Cerebellar cortex (tissue), 1 donor: Measurements from ENCODE around the gene GNAI1.

Experiments used
- DNase-seq: peaks from one replicate; pipeline ENCODE4 v3.0.0-alpha.2; 2015; ENCODE audit warnings: low spot score

GNAI1 gene

DNA sequence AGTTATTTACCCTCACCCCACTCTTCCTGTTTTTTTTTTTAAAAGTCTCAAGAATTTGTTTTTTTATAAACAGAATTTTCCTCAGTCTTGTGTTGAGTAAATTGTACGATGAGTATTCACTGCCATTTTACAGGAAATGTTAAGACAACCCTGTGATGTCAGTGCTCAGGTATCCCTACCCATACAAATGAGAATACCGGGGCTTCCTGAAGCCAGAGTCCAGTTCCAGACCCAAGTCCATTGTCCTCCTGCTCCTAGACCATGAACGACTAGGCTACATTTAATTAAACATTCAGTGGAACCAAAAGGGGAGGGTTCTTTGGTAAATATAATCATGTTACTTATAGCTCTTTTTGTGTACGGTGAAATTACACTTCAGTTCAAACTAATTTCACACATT, 79.2 kb downstream of the GNAI1 start:
- no peak for DNase-seq

DNA sequence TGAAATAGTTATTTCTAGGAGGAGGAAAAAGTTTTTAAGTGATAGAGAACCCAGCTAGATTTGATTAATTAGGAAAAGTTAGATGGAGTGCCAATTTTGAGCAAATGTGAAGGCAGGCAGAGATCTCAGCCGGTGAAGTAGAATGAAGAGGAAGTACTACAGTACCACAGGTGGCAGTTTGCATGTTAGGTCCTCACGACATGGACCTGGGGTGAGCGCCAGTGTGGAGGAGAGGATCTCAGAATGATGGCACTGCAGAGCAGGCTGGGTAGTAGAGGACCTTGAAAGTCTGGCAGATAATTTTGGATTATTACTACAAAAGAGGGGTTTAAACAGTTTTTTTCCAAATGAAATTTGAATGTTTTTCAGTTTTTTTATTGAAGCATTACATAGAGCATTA, 81.1 kb downstream of the GNAI1 start:
- DNase-seq, result no peak

DNA sequence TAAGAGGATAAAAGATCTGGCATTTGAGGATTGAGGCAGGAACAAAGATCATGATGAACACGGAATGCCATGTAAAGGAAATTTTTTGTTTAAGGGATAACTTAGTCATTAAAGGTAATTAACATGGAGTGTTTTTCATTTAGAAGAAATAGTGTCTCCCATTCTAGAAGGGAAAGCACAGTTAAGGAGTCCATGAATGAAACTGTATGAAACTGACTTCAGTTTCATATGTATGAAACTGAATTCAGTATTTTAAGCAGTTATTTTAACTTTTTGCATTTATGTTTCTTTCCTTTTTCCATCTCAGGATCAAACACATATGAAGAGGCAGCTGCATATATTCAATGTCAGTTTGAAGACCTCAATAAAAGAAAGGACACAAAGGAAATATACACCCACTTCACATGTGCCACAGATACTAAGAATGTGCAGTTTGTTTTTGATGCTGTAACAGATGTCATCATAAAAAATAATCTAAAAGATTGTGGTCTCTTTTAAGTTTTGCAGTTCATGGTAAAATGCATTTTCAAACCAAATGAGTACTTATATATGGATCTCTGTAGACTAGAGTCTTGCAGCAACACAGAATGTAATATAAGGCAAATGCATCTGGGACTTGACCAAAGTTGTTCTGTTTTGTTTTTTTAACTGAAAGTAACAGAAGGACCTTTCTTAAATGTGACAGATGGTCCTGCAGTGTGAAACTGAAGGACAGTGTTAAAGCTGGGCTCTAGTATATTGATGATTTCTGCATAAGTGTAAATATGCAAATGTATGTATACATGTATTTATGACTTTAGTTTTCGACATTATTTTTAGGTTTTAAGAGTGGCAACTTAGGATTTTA, 82.6 kb downstream of the GNAI1 start:
- DNase-seq, result peak; percentile 54

DNA sequence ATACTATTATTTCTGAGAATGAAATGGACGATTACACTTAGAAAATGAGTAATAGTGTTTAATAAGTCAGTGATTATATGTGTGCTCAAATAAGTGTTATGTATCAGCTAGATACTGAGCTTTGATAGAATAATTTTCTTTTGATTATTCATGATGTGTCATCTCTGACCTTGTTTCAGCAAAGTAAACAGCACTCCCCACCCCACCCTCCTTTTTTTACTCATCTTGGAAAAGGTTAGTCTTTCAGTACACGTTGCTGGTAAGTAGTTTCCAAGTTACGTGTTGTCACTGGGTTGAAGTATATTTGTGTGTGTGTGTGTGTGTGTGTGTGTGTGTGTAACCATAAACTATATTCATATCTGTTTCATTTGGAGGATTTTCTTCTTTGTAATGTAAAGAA, 84.1 kb downstream of the GNAI1 start:
- no peak for DNase-seq

DNA sequence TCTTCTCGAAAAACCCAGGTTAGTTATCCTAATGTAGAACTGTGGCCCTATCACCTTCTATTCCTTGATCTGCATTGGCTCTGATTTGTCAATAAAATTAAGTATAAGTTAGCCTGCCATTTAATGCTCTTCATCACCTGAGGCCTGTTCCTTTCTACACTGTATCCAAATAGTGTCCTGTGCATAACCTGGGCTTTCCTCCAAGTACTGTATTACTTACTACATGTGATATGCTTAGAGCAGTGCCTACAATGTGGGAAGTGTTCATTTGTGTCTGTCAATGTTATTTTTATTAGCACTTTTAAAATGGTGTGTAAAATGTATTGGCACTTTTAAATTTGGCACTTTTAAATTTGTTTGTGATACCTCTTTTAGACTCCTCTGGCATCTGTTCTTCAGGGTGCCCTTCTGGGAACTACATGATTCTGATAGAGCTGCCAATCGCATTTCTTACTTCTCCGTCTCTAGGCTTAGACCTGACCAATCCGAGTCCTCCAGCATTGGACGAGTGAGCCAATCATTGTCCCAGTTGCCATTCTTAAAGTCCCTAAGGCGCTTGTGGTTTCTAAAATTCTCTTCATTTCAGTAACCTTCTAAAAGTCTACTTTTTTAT, 85.5 kb downstream of the GNAI1 start:
- DNase-seq, result no peak

DNA sequence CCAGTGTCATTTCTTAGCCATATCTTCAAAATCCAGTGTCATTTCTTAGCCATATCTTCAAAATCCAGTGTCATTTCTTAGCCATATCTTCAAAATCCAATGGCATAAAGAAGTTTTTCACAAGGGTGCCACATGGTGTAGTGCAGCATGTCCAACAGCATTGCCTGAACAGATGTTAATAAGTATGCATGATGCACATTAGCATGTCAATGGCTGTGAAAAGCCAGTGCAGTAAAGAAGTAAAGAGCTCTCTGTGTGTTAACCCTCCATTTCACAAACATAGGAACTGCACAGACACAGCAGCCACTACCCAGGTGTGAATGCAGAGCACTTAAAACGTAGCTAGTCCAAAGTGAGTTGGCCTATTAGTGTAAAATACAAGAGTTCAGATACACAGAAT, 89.8 kb downstream of the GNAI1 start:
- no peak for DNase-seq

DNA sequence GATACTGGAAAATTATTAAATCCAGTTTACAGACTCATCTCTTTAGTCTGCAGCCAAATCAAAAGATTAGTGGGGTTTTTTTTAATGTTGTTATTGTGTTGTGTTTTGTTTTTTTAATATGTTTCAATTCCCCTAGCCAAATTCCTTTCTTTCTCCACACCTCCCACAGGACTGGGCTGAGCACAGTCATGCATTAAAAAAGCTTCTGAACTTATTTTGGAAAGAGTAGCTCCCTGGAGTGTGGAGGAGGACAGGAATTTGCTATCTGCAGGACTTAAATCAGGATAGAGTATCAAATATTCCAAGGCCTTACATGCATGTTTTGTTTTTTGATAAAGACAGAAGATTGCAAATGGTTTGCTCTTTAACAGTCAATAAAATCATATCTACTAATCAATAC, 90.7 kb downstream of the GNAI1 start:
- no peak for DNase-seq

DNA sequence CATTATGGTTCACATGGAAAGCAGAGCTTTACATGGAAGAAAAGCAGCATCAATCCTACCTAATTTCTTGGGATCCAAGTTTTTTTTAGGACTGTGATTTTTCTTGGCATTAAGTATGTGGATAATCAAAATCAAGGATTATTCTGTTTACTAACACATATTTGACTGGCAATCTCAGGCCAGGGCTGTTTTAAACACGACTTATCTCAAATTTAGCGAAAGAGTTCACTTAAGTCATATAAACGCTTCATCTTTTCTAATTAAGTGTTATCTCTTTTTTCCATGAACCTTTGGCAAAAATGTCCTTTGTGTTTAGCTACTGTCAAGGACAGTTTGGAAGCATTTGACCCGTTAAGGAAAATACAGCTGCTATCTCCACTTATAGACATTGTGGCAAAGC, 92.0 kb downstream of the GNAI1 start:
- DNase-seq, result no peak

DNA sequence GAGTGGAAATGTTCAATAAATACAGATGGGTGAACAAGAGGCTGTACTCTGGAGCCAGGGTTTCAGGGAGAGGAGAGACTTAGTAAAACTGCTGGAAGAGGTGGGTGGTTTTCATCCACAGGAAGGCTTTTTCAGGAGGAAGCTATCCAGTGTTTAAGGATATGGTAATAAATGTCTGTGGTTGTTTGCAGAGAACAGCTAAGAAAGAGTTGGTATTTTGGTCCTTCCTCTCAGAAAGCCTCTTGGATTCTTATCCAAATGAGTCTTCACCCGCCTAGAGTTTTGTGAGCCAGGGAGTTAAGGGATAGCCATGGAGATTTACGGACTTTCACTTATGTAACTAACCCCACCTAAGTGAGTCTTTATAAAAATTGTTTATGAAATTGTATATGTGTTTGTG, 95.7 kb downstream of the GNAI1 start:
- no peak for DNase-seq

DNA sequence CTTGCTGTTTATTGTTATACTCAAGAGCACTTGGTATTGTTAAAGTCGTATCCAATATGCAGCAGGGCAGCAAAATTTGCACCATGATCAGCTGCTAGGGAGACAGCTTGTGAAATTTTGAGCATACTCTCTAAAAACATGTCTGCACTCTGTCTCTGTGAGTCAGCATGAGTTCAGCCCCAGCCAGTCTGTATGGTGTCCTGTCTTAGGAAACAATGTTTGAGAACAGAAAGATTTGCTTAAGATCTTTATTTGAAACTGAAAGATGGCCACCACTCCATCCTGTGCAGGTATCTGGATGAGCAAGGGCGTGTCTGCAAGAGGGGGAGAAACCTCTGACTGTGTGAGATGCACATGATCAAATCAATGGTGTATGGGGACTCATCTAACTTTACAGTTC, 97.1 kb downstream of the GNAI1 start:
- DNase-seq, result no peak

DNA sequence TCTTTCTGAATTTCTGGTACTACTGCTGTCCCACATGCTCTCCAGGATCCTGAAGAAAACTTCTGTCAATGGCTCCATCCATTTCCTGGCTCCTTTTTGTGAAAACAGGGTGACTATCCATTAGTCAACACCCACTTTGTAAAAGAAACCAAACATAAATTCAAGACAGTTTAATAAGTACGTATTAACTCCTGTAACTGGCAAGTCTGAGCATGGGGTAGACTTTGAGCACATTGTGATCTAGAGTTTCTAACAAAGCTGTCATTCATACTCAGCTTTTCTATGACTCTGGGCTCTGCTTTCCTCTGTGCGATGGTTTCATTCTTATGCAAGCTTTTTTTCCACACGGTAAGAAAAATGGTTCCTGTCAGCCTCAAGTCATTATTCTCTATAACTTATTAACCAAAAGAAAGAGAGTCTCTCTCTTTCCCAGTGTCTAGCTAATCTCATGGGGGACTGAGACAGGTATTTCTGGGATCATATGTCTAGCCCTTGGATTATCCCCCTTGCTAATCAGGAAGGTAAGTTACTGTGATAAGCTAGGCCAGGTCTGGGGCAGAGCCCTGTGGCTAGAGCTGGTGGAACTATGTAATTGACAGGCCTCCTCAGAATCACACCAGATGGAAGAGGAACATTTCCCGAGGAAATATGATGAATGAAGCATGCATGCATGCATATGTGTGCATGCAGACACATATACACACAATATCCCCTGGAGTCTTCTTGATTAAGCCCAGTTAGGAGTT, 98.5 kb downstream of the GNAI1 start:
- no peak for DNase-seq

DNA sequence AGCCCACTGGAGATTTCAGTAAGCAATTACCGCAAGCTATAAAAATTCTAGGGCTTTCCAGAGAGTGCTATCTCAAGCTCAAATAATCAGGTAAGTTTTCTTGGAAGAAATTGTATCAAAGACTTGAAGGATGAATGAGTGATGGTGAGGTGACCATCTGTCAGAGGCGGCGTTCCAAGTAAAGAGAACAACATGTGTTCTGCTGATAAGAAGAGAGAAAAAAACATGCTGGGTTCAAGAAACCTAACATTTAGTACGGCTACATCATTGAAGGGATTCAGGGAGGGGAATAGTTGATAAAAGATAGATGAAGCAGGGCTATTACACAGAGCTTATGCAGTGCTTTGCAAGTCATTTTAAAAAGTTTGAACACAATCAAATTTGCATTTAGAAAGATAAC, 100.7 kb downstream of the GNAI1 start:
- DNase-seq, result no peak

DNA sequence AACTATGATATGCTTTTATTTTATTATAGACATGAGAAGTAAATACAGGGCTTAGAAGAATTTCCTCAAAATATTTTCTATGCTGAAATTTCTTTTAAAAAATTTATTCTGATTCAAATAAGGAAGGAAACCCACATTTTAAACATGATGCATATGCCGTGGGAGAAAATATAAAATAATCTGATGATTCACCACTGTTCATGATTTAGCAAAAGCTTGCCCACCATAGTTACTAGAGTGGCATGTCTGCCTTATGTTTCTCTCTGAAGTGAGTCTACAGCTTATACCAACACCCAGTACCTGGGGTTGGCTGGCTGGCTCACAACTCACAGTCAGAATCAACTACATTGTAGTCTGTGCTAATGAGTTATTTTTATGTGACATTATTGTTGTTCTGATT, 102.0 kb downstream of the GNAI1 start:
- DNase-seq, result no peak

DNA sequence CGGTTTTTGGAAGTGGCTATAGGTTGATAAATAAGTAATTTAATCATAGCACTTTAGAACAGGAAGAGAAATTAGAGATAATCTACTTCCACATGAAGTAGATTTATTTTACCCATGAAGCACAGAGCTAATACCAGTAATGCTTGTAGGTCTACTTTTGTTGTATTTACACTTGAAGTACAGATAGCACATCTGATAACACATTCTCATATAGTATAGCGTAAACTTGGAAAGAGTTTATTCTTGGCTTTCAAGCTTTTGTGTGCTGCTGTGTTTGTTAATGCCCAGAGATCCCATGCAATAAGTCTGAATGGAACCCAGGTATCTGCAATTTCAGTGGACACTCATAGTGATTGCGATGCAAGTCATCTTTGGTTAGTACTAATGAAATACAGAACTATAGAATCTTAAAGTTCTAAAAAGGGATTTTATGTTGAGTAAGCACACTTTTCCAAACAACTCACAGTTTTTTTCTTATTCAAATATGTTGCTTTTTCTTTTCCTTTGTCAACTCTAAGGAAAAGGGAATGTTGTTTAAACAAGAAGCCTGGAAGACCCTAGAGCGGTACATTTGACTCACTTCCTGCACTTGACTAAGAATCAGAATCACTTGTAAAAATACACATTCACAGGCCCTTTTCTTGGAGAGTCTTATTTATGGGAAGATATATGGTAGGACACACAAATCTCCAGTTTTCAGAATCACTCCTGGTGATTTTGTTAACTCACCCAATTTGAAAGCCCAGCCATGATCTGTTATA, 105.8 kb downstream of the GNAI1 start:
- DNase-seq, result no peak

DNA sequence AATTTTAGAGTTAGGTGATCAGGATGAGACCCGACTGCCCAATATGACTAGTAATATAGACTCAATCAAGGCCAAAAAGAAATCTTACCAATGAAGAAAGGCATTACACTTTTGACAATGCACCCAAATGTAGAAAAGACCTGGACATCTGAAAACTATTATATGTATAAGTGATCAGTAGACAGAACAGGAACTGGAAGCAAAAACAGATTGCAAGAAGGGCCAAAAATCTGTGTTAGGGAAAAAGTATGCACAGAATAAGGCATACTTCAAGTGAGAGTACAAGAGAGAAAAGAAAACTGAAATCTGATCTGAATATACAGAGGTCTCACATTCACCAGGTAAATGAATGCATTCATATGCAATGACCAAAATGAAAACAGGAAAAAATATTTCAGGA, 107.0 kb downstream of the GNAI1 start:
- DNase-seq, result no peak

DNA sequence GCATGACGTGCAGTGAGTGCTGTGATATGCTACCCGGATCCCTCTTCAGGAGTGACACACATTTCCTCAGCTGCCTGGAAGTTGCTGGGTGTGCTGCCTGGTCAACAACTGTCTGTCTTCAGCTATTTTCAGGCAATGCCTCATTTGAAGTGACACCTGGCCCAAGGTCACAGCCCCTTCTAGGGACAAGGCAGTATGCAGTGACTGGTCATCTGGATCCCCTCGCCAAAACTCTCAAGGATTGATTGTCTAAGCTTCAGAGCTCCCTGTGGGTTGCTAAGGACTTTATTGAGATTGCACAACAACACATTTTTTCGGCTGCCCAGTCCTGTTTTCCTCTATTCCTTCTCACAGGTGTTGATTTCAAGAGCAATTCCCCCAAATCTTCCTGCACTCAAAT, 108.8 kb downstream of the GNAI1 start:
- no peak for DNase-seq

DNA sequence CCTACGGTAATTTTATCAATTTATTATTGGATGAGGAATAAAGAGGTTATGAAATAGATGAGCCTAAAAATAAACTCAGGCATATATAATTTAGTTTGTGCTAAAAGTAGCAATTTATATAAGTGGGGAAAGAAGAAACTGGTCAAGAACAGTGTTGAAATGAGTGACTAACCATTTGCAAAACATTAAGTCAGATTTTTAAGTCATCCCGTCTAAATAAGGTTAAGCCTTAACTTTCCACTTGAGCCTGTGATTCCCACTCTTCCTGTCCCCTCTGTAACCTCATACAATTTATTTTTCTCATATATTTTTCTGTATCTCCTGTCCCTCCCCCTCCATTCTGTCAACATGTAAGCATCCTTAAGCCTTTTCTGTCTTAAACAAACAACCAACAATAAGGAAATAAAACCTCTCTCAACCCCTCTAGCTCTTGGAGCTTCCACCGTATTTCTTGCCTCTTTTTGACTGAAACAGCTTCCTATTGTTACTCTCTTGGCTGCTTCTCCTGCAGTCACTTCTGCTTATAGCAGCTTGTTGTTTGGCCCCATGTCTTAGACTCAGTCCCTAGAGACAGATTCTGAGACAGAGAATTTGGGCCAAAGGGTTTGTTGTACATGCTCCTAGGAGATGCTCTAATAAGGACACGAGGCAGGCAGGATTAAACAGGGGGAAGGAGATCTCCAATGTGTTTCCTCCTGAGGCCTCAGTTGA, 109.7 kb downstream of the GNAI1 start:
- no peak for DNase-seq

DNA sequence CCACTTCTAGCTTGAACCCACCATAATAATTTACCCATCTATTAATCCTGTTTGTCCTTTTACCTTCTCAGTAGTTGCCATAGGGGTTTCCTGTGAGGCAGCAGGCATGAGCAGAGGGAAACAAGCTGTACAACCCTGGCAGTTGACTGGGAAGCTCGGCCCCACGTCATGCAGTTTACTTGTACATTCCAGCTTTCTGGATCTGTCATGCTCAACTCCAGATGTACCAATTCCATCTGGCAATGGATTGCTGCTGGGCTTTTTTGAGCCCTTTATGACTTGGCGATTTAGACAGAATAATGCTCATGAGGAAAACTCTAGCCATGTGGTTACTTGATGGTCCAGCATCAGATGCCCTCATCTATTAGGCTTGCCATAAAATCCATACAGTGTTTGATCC, 112.5 kb downstream of the GNAI1 start:
- DNase-seq, result no peak

DNA sequence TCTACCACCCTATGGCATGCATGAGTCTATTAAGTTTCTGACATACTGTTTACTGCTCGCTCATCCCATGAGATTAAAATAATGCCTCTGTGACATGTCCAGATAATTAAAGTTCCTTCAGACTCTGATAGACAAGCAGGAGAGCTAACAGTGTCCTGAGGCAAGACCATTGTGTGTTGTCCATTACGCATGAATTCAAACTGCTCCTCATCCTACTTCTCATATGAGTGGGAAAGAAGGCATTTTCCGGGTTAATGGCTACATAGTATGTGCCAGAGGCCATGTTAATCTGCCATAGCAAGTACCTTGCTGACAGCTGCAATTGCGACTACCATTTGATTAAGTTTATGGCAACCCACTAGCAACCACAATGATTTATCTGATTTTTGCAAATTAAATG, 113.3 kb downstream of the GNAI1 start:
- DNase-seq, result no peak

DNA sequence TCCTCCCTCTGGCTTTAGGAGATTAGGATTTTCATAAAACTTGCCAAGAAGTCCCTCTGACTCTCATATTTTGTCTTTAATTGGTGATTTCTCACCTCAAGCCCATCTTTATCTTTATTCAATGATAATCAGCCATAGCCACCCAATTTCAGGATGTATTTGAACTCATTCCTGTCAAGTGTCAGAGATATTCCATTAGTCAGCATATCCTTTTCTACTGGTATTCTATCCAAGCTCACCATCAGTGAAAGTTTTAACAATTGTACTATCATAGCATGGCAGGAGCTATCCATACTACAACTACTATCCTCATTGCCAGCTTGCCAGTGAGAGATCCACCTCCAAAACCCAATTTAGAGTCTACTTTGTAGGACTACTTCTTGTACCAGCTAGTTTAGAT, 114.6 kb downstream of the GNAI1 start:
- no peak for DNase-seq

DNA sequence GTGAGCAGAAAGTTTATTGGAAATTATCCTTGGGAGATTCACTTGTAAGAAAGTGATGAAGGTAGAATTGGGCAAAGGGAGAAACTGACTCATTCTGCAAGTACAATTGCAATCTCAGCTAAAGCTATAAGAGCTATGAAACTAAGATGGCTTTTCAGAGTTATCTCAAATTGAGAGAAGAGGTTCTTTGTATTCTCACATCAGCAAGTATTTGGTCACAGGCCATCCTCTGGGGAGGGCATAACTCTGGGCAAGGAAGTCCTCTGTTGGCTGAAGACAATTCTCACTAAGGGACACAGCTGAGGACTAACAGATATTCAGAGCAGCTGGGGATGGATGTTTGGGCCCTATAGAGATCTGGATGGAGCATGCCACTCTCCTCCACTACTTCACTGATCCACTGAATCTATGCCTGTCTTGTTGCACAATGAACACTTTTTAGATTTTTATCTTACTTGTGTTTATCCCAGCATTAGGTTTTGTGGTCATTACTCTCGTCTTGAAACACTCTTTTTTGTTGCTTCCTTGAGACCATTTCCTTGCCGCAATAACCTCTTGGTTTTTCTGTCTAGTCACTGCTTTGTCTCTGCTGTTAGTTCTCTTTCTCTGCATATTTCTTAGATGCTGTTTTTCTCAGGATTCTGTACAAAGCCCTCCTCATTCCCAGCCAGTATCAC, 115.1 kb downstream of the GNAI1 start:
- no peak for DNase-seq
